ENCODE measurements around the gene ZMYM4. TPM values are rescaled to one million over a fixed set of nuclear protein-coding genes. Genes with fewer than 3 reads are reported as not detected.

ZMYM4 gene
- total and polyA plus RNA-seq, 4 donors, result 9.0 to 63.8 (median 21.7) TPM

- Histone ChIP-seq H3K36me3 (ENCODE audit: control insufficient read depth in 4 of 4, insufficient read depth in 4 of 4, low read length in 4 of 4) (peaks cover 11 to 27% (median 21%) of the 10 kb centered on the region in 4 donors), H3K4me3 (no peak overlapping the region), H3K9ac (ENCODE audit: insufficient read depth in 1 of 2, low read length in 2 of 2) (no peak overlapping the region), H3K27ac (ENCODE audit: low read depth in 1 of 2, low read length in 1 of 2) (no peak overlapping the region), H3K4me1 (ENCODE audit: control insufficient read depth in 5 of 5, insufficient read depth in 5 of 5, low read length in 5 of 5) (peaks cover 6 to 25% (median 13%) of the 10 kb centered on the region in 5 donors), H3K27me3 (ENCODE audit: control insufficient read depth in 3 of 3, insufficient read depth in 3 of 3, low read length in 2 of 3) (no peaks in the 10 kb centered on the region), H3K9me3 (ENCODE audit: control insufficient read depth in 4 of 4, insufficient read depth in 3 of 4, low read length in 3 of 4) (no peaks in the 10 kb centered on the region)
- no peak for TF ChIP-seq CTCF (IDR thresholded peaks at IDR 0.05; ENCODE audit: control extremely low read depth, extremely low read depth)
- DNase-seq, result no peak
- ATAC-seq (ENCODE audit: insufficient read depth, low FRiP score), result no peak
- WGBS, 2 donors, result 88 to 92% methylated on average over 2 of the region's 2 CpGs
Measured at GRCh38 chr1:35453031-35453430, 184.5 kb downstream of the ZMYM4 start.

GRCh38 chr1:35454176-35454575 is 185.7 kb downstream of the ZMYM4 start:
- TF ChIP-seq CTCF (IDR thresholded peaks at IDR 0.05; ENCODE audit: control extremely low read depth, extremely low read depth), result no peak
- DNase-seq, result no peak
- H3K36me3 ChIP-seq (ENCODE audit: control insufficient read depth in 4 of 4, insufficient read depth in 4 of 4, low read length in 4 of 4), result peaks cover 11 to 25% (median 18%) of the 10 kb centered on the region in 4 donors
- H3K9me3 ChIP-seq (ENCODE audit: control insufficient read depth in 4 of 4, insufficient read depth in 3 of 4, low read length in 3 of 4), result no peaks in the 10 kb centered on the region
- peak overlapping the region in 1 of 2 donors; percentile 54 for H3K27ac ChIP-seq (ENCODE audit: low read depth in 1 of 2, low read length in 1 of 2)
- peaks cover 6 to 25% (median 13%) of the 10 kb centered on the region in 5 donors for H3K4me1 ChIP-seq (ENCODE audit: control insufficient read depth in 5 of 5, insufficient read depth in 5 of 5, low read length in 5 of 5)
- WGBS, 2 donors, result 41 to 80% methylated on average over 4 of the region's 4 CpGs
- H3K4me3 ChIP-seq, result no peak overlapping the region
- no peak overlapping the region for H3K9ac ChIP-seq (ENCODE audit: insufficient read depth in 1 of 2, low read length in 2 of 2)
- H3K27me3 ChIP-seq (ENCODE audit: control insufficient read depth in 3 of 3, insufficient read depth in 3 of 3, low read length in 2 of 3), result no peaks in the 10 kb centered on the region
- no peak for ATAC-seq (ENCODE audit: insufficient read depth, low FRiP score)

- WGBS, 2 donors, result 36 to 52% methylated on average over 1 of the region's 1 CpG
- Histone ChIP-seq H3K36me3 (ENCODE audit: control insufficient read depth in 4 of 4, insufficient read depth in 4 of 4, low read length in 4 of 4) (peaks cover 10 to 22% (median 16%) of the 10 kb centered on the region in 4 donors), H3K9ac (ENCODE audit: insufficient read depth in 1 of 2, low read length in 2 of 2) (no peak overlapping the region), H3K27me3 (ENCODE audit: control insufficient read depth in 3 of 3, insufficient read depth in 3 of 3, low read length in 2 of 3) (no peaks in the 10 kb centered on the region), H3K4me3 (no peak overlapping the region), H3K27ac (ENCODE audit: low read depth in 1 of 2, low read length in 1 of 2) (no peak overlapping the region), H3K4me1 (ENCODE audit: control insufficient read depth in 5 of 5, insufficient read depth in 5 of 5, low read length in 5 of 5) (peaks cover 6 to 25% (median 13%) of the 10 kb centered on the region in 5 donors), H3K9me3 (ENCODE audit: control insufficient read depth in 4 of 4, insufficient read depth in 3 of 4, low read length in 3 of 4) (no peaks in the 10 kb centered on the region)
- peak; percentile 42 for ATAC-seq (ENCODE audit: insufficient read depth, low FRiP score)
- DNase-seq, result no peak
- TF ChIP-seq CTCF (IDR thresholded peaks at IDR 0.05; ENCODE audit: control extremely low read depth, extremely low read depth), result no peak
Measured at GRCh38 chr1:35454616-35455015, 186.1 kb downstream of the ZMYM4 start.

- no peak for DNase-seq
- H3K4me1 ChIP-seq (ENCODE audit: control insufficient read depth in 5 of 5, insufficient read depth in 5 of 5, low read length in 5 of 5), result no peaks in the 10 kb centered on the region
- no peak overlapping the region for H3K27ac ChIP-seq (ENCODE audit: low read depth in 1 of 2, low read length in 1 of 2)
- H3K27me3 ChIP-seq (ENCODE audit: control insufficient read depth in 3 of 3, insufficient read depth in 3 of 3, low read length in 2 of 3), result no peaks in the 10 kb centered on the region
- H3K9ac ChIP-seq (ENCODE audit: insufficient read depth in 1 of 2, low read length in 2 of 2), result no peak overlapping the region
- peaks cover 23 to 32% (median 29%) of the 10 kb centered on the region in 4 donors for H3K36me3 ChIP-seq (ENCODE audit: control insufficient read depth in 4 of 4, insufficient read depth in 4 of 4, low read length in 4 of 4)
- peaks cover 0 to 5% (median 0%) of the 10 kb centered on the region in 4 donors for H3K9me3 ChIP-seq (ENCODE audit: control insufficient read depth in 4 of 4, insufficient read depth in 3 of 4, low read length in 3 of 4)
- no peak for TF ChIP-seq CTCF (IDR thresholded peaks at IDR 0.05; ENCODE audit: control extremely low read depth, extremely low read depth)
- no peak overlapping the region for H3K4me3 ChIP-seq
- WGBS, 2 donors, result 90 to 93% methylated on average over 2 of the region's 2 CpGs
- no peak for ATAC-seq (ENCODE audit: insufficient read depth, low FRiP score)
Measured at GRCh38 chr1:35460796-35461195, 192.3 kb downstream of the ZMYM4 start.
